AG04450 (cell line): ENCODE measurements around the gene BET1. TPM values are rescaled to one million over a fixed set of nuclear protein-coding genes. Genes with fewer than 3 reads are reported as not detected.

Experiments
- CTCF ChIA-PET: fragments of 300-600, 350-600 bp; formaldehyde crosslinking; extraction: SDS; loops from one replicate; lab custom pipeline; 2022; ENCODE audit warnings: antibody characterized with exemption, inconsistent platforms; lab: Charles Lee
- POLR2A ChIA-PET: fragments of 350-600 bp; formaldehyde crosslinking; extraction: SDS; loops from one replicate; lab custom pipeline; 2021; ENCODE audit warnings: antibody characterized with exemption, inconsistent platforms; lab: Yijun Ruan, JAX
- DNase-seq: peaks from one replicate; pipeline ENCODE4 v3.0.0-alpha.2; 2011; ENCODE audit warnings: low read depth, low spot score
- H3K27ac ChIP-seq: one replicate; pipeline ENCODE4 v1.5.1; 2012; ENCODE audit warnings: low read depth, low read length, control low read depth
- H3K27me3 ChIP-seq: one replicate; pipeline ENCODE4 v1.6.0; 2012; ENCODE audit warnings: low read length; ENCODE audit not compliant: control insufficient read depth, insufficient read depth
- H3K4me3 ChIP-seq: 2 replicates; pipeline ENCODE4 v1.5.1; 2011; ENCODE audit warnings: mild to moderate bottlenecking, low read depth, low read length, control low read depth
- H3K9me3 ChIP-seq: 2 replicates; pipeline ENCODE4 v1.5.1; 2012; ENCODE audit warnings: low read length; ENCODE audit not compliant: control insufficient read depth, insufficient read depth
- CTCF ChIP-seq: IDR thresholded peaks from 2 replicates; pipeline ENCODE4 v1.5.1; 2011; ENCODE audit warnings: low read depth, low read length, control low read depth, inconsistent platforms
- polyA minus RNA-seq: library from RNA; depleted of rRNA, polyadenylated mRNA; stranded (reverse); fragments of >200 nt; gene quantifications from 2 replicates; pipeline ENCODE4 v1.2.3, GENCODE V29; 2011; rRNA and poly(A)+ RNA removed
- polyA plus RNA-seq: library from polyadenylated mRNA; depleted of rRNA; stranded (reverse); fragments of >200 nt; gene quantifications from 2 replicates; pipeline ENCODE4 v1.2.3, GENCODE V29; 2011; rRNA removed

BET1 gene
- polyA plus RNA-seq (37.3 and 53.9 TPM in 2 replicates), polyA minus RNA-seq (6.7 and 8.7 TPM in 2 replicates)

DNA sequence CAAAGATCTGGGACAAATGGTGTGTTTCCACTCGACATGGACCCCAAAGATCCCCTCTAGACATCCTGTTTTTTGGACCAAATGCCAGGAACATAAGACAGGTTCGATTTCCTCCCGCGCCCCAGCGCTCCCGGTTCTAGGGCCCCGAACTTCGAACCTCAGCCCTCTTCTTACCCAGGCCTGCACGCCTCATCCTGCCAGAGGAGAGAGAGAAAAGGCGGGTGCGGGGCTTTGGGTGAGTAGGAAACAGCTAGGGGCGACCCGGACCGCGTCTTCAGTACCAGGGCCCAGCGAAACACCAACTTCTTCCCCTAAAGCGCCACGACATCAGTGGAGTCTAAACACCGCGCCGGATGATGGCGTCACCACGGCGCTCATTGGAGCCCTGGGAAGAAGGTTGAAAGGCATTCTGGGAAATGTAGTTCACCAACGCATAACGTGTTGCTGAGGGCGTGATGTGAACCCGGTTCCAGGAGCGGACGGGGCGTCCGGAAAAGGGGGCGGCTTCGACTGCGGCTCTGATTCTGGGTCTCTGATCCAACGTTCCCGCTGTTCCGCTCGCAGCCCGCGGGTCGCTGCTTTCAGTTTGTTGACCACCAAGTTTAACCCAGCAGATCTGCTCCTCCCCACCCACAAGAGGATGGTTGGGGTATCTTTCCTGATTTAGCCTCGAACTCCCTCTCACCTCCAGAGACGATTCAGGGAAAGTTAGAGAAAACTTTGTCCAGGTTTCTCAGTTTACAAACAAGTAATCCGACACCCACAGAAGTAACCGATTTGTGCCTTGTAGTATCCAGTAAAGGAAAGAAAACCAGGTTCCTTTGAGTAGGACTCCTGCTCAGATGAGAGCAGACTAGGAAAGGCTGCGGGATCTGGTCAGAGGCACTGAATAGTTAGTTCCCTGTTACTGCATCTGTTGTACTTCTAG, at the start of gene BET1:
TSS of gene BET1 (minus strand) at position 332 of the 928 bp plus-strand sequence. CDS start at position 193, 139 bp downstream.
- CTCF ChIA-PET: interaction anchor here (1.9 kb wide), 1 partner anchor 284 kb away, joined by 5 read pairs; no protein-coding TSS in a partner anchor
- TF ChIP-seq CTCF: no peak
- H3K9me3 ChIP-seq: no peaks in the 10 kb centered on the region
- peak; percentile 87 for DNase-seq
- H3K27ac ChIP-seq: peak within 1 kb of the TSS; percentile 84
- peak within 1 kb of the TSS; percentile 86 for H3K4me3 ChIP-seq
- H3K27me3 ChIP-seq: peaks cover 4% of the 10 kb centered on the region
- POLR2A ChIA-PET: interaction anchor here (0.6 kb wide), 2 partner anchors 82 to 126 kb away, joined by 3 to 5 read pairs; partner anchors contain the start of gene GNG11

DNA sequence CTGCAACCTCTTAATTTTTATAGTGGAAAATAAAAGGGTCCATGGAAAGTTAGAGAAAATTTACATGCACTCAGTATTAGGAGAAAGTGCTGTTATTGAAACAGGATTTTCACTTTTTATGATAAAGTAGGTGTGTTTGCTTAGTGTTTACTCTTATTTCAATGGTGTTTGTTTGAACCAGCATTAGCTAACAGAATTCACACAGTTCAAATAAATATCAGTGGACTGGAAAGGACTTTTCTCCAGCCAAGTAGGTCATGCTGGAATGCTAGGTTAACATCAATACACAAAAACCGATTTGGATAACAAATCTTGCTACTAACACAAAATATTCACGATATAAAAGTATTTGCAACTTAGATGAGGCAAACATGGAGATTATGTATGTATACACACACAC, 49.4 kb upstream of the BET1 start:
- no peak overlapping the region for H3K27ac ChIP-seq
- CTCF ChIA-PET: interaction anchor here (0.6 to 1.1 kb wide), 2 partner anchors 34 to 1758 kb away, joined by 4 to 5 read pairs; no protein-coding TSS in a partner anchor

DNA sequence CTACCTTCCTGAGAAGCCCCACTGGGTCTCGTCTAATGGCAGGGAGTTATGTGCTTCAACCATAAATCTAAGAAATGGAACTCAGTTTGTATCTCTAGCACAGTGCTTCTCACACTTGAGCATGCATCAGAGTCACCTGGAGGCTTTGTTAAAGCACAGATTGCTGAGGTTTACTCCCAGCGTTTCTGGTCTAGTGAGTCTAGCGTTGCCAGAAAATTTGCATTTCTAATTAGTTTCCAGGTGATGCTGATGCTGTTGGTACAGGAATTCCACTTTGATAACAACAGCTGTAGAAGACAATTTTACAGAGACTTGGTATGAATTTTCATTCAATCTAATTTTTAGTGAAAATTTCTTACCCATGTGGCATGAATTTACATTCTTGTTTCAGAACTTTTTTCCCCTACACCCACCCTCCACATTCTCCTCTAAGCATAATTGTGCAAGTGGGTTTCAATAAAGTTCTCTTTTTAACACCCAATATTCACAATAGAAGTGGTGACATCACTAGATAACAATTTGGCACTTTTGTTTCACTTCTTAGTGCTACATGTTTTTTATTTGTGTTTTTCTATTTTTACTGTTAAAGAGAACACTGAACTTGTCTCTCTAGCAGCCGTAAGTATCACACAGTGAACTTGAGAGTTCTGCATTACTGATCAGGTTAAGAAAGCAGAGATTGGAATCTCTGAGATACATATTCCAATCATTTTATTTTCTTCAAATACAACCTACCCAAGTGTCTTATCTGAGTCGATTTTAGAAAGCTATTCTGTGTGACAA, 48.4 kb upstream of the BET1 start:
- ChIA-PET CTCF (interaction anchor here (0.6 kb wide), 1 partner anchor 1757 kb away, joined by 4 read pairs; no protein-coding TSS in a partner anchor), POLR2A (interaction anchor here (0.6 kb wide), 1 partner anchor 602 kb away, joined by 3 read pairs; no protein-coding TSS in a partner anchor)
- Histone ChIP-seq H3K27ac (no peak overlapping the region), H3K9me3 (no peaks in the 10 kb centered on the region), H3K4me3 (no peak overlapping the region), H3K27me3 (no peaks in the 10 kb centered on the region)
- TF ChIP-seq CTCF: no peak
- DNase-seq: no peak

More for the DNA sequence above, 49.4 kb upstream of the BET1 start:
- no peak for TF ChIP-seq CTCF
- DNase-seq: no peak
- POLR2A ChIA-PET: interaction anchor here (0.6 kb wide), 1 partner anchor 601 kb away, joined by 3 read pairs; no protein-coding TSS in a partner anchor
- no peak overlapping the region for H3K4me3 ChIP-seq
- H3K27me3 ChIP-seq: no peaks in the 10 kb centered on the region
- H3K9me3 ChIP-seq: no peaks in the 10 kb centered on the region

DNA sequence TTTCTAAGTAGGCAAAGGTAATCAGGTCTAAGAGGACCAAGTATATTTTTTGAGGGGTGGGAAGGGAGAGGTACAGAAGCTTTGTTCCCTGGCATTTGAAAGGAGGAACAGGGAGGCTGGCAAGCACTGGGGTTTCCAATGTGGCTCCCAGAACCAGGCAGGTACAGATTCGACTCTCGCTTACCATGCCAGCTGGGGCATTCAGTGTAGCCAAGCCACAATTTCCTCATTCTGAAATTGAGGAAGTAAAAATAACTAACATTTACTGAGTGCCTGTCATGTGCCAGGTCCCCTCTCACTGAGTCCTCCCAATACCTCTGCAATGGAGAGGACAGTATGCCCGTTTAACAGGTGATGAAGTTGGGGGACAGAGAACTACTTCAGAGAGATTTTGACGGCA, 45.9 kb upstream of the BET1 start:
- DNase-seq: no peak
- POLR2A ChIA-PET: no interaction called here
- CTCF ChIA-PET: no interaction called here

More for the DNA sequence above, 45.9 kb upstream of the BET1 start:
- no peak for TF ChIP-seq CTCF
- H3K4me3 ChIP-seq: no peak overlapping the region
- H3K27ac ChIP-seq: no peak overlapping the region
- no peaks in the 10 kb centered on the region for H3K9me3 ChIP-seq
- no peaks in the 10 kb centered on the region for H3K27me3 ChIP-seq
